ENCODE data around the gene GRB10. TPM values are rescaled to one million over a fixed set of nuclear protein-coding genes. Genes with fewer than 3 reads are reported as not detected.

The GRB10 gene
- total RNA-seq, 2 experiments from 2014 or later: 5.9 to 8.4 TPM

- Histone ChIP-seq H3K4me3 (ENCODE audit: low read length) (no peak overlapping the region), H3K27ac (ENCODE audit: low read depth in 1 of 2, low read length in 2 of 2) (no peak overlapping the region), H3K9me3 (ENCODE audit: control insufficient read depth in 1 of 2, insufficient read depth in 1 of 2, low read length in 2 of 2) (no peaks in the 10 kb centered on the region), H3K27me3 (ENCODE audit: control insufficient read depth in 1 of 2, insufficient read depth in 2 of 2, low read length in 2 of 2) (no peaks in the 10 kb centered on the region), H3K4me1 (ENCODE audit: insufficient read depth, low read length) (no peaks in the 10 kb centered on the region), H3K36me3 (ENCODE audit: insufficient read depth, low read length) (no peaks in the 10 kb centered on the region)
- Mint-ChIP-seq H3K9me3 (no peaks in the 10 kb centered on the region), H3K4me1 (ENCODE audit: low read depth) (no peaks in the 10 kb centered on the region), H3K4me3 (no peak overlapping the region), H3K27ac (no peak overlapping the region), H3K27me3 (no peaks in the 10 kb centered on the region), H3K36me3 (ENCODE audit: low read depth) (no peaks in the 10 kb centered on the region)
- ChIA-PET CTCF (interaction anchor here (1.4 to 1.7 kb wide), 3 partner anchors 210 to 586 kb away, joined by 3 to 4 read pairs (median 3); no protein-coding TSS in a partner anchor), POLR2A (no interaction called here)
- DNase-seq (no peak), ATAC-seq (ENCODE audit: poor library complexity) (no peak)
- TF ChIP-seq, protein P1, sequence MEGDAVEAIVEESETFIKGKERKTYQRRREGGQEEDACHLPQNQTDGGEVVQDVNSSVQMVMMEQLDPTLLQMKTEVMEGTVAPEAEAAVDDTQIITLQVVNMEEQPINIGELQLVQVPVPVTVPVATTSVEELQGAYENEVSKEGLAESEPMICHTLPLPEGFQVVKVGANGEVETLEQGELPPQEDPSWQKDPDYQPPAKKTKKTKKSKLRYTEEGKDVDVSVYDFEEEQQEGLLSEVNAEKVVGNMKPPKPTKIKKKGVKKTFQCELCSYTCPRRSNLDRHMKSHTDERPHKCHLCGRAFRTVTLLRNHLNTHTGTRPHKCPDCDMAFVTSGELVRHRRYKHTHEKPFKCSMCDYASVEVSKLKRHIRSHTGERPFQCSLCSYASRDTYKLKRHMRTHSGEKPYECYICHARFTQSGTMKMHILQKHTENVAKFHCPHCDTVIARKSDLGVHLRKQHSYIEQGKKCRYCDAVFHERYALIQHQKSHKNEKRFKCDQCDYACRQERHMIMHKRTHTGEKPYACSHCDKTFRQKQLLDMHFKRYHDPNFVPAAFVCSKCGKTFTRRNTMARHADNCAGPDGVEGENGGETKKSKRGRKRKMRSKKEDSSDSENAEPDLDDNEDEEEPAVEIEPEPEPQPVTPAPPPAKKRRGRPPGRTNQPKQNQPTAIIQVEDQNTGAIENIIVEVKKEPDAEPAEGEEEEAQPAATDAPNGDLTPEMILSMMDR (IDR thresholded peaks at IDR 0.05): no peak
- intact Hi-C loops (cut with DNase I, micrococcal nuclease): loop anchor here in 1 of 2 experiments (2.0 to 5.0 kb wide), 6 partner anchors 46 to 586 kb away; partner anchors contain the start of gene ZPBP
These were observed 104.1 kb downstream of the GRB10 start for GRCh38 chr7:50678586-50678985.

DNA sequence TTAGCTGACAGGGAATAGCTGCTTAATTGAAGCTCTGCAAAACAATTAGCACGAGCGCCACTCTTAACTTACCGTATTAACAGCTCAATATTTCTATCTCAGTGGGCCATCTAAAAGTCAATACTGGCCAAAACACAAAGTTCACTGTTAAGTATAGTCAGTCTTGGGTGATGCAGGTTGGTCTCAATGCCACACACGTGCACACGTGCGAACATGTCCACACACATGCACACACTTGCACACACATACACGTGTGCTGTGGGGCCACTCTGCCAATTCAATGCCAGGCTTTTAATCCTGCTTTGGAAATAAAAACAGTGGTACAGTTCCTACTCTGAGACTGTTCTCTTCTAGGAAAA is 105.1 kb downstream of the GRB10 start:
- Histone ChIP-seq H3K27ac (ENCODE audit: low read depth in 1 of 2, low read length in 2 of 2) (no peak overlapping the region), H3K27me3 (ENCODE audit: control insufficient read depth in 1 of 2, insufficient read depth in 2 of 2, low read length in 2 of 2) (no peaks in the 10 kb centered on the region), H3K4me1 (ENCODE audit: insufficient read depth, low read length) (no peaks in the 10 kb centered on the region), H3K4me3 (ENCODE audit: low read length) (no peak overlapping the region), H3K36me3 (ENCODE audit: insufficient read depth, low read length) (no peaks in the 10 kb centered on the region), H3K9me3 (ENCODE audit: control insufficient read depth in 1 of 2, insufficient read depth in 1 of 2, low read length in 2 of 2) (no peaks in the 10 kb centered on the region)
- Mint-ChIP-seq H3K4me1 (ENCODE audit: low read depth) (no peaks in the 10 kb centered on the region), H3K4me3 (no peak overlapping the region), H3K9me3 (no peaks in the 10 kb centered on the region), H3K27me3 (no peaks in the 10 kb centered on the region), H3K27ac (no peak overlapping the region), H3K36me3 (ENCODE audit: low read depth) (no peaks in the 10 kb centered on the region)
- ATAC-seq (ENCODE audit: poor library complexity) (no peak), DNase-seq (no peak)
- TF ChIP-seq, protein P1 (IDR thresholded peaks at IDR 0.05): no peak
- ChIA-PET POLR2A (no interaction called here), CTCF (interaction anchor here (1.5 kb wide), 1 partner anchor 210 kb away, joined by 4 read pairs; no protein-coding TSS in a partner anchor)
- intact Hi-C loops (cut with DNase I, micrococcal nuclease): loop anchor here in 1 of 2 experiments (5.0 kb wide), 4 partner anchors 60 to 535 kb away; no protein-coding TSS in a partner anchor

- Histone ChIP-seq H3K27ac (ENCODE audit: low read depth in 1 of 2, low read length in 2 of 2) (no peak overlapping the region), H3K9me3 (ENCODE audit: control insufficient read depth in 1 of 2, insufficient read depth in 1 of 2, low read length in 2 of 2) (no peaks in the 10 kb centered on the region), H3K4me3 (ENCODE audit: low read length) (no peak overlapping the region), H3K4me1 (ENCODE audit: insufficient read depth, low read length) (no peaks in the 10 kb centered on the region), H3K27me3 (ENCODE audit: control insufficient read depth in 1 of 2, insufficient read depth in 2 of 2, low read length in 2 of 2) (no peaks in the 10 kb centered on the region), H3K36me3 (ENCODE audit: insufficient read depth, low read length) (no peaks in the 10 kb centered on the region)
- TF ChIP-seq, protein P1 (IDR thresholded peaks at IDR 0.05): no peak
- Mint-ChIP-seq H3K4me1 (ENCODE audit: low read depth) (no peaks in the 10 kb centered on the region), H3K9me3 (no peaks in the 10 kb centered on the region), H3K36me3 (ENCODE audit: low read depth) (no peaks in the 10 kb centered on the region), H3K27ac (no peak overlapping the region), H3K27me3 (no peaks in the 10 kb centered on the region), H3K4me3 (no peak overlapping the region)
- ChIA-PET POLR2A (no interaction called here), CTCF (interaction anchor here (1.0 to 1.5 kb wide), 2 partner anchors 15 to 209 kb away, joined by 3 to 4 read pairs; no protein-coding TSS in a partner anchor)
- DNase-seq: no peak
- no peak for ATAC-seq (ENCODE audit: poor library complexity)
- intact Hi-C loops (cut with DNase I, micrococcal nuclease): loop anchor here in 1 of 2 experiments (5.0 kb wide), 4 partner anchors 60 to 535 kb away; no protein-coding TSS in a partner anchor
These were observed 105.7 kb downstream of the GRB10 start for GRCh38 chr7:50676740-50677637.
